Spleen (tissue), 11 donors: ENCODE measurements around the gene RIOX2. TPM values are rescaled to one million over a fixed set of nuclear protein-coding genes. Genes with fewer than 3 reads are reported as not detected.

Experiments
- DNase-seq: peaks from one replicate; pipeline ENCODE4 v3.0.0-alpha.2; 2020
- H3K27ac ChIP-seq, 8 donors: fragments of 200-600 bp; sonication (generic) in 7 of 8; 1 replicate in 4 of 8; 2 replicates in 4 of 8; pipeline versions ENCODE4 v1.5.0 to v1.8.0; 2016 to 2021; ENCODE audit warnings: inconsistent platforms in 4 of 8, mild to moderate bottlenecking in 4 of 8, moderate library complexity in 1 of 8
- H3K27me3 ChIP-seq, 7 donors: fragments of 200-600 bp; sonication (generic) in 6 of 7; replicated peaks in 1 of 7; 1 replicate in 4 of 7; 2 replicates in 3 of 7; pipeline versions ENCODE4 v1.5.0 to v1.8.0; 2016 to 2021; ENCODE audit warnings: inconsistent platforms in 3 of 7, mild to moderate bottlenecking in 1 of 7
- H3K36me3 ChIP-seq, 6 donors: fragments of 200-600 bp; sonication (generic) in 5 of 6; 1 replicate in 4 of 6; 2 replicates in 2 of 6; pipeline versions ENCODE4 v1.5.0 to v1.8.0; 2016 to 2021; ENCODE audit warnings: inconsistent platforms in 2 of 6
- H3K4me1 ChIP-seq, 6 donors: fragments of 200-600 bp; sonication (generic) in 5 of 6; 1 replicate in 3 of 6; 2 replicates in 3 of 6; pipeline versions ENCODE4 v1.5.0 to v1.8.0; 2016 to 2021; ENCODE audit warnings: inconsistent platforms in 3 of 6
- H3K4me3 ChIP-seq, 8 donors: fragments of 200-600 bp; sonication (generic) in 7 of 8; 1 replicate in 4 of 8; 2 replicates in 4 of 8; pipeline versions ENCODE4 v1.5.0 to v1.8.0; 2016 to 2021; ENCODE audit warnings: inconsistent platforms in 4 of 8, mild to moderate bottlenecking in 4 of 8, moderate library complexity in 2 of 8
- H3K9me3 ChIP-seq, 8 donors: fragments of 200-600 bp; sonication (generic) in 7 of 8; 1 replicate in 4 of 8; 2 replicates in 4 of 8; pipeline versions ENCODE4 v1.5.0 to v1.8.0; 2016 to 2021; ENCODE audit warnings: inconsistent platforms in 4 of 8
- POLR2A ChIP-seq, 3 donors: fragments of 450-650 bp; IDR thresholded peaks; one replicate each; pipeline ENCODE4 v1.5.1; 2017; ENCODE audit warnings: antibody characterized with exemption in 3 of 3, mild to moderate bottlenecking in 1 of 3
- POLR2AphosphoS5 ChIP-seq, 3 donors: sonication (generic); formaldehyde crosslinking; IDR thresholded peaks; one replicate each; pipeline ENCODE4 v1.5.1; 2017; ENCODE audit warnings: antibody characterized with exemption in 3 of 3
- WGBS, 5 donors: extraction: QIAGEN DNeasy Blood & Tissue Kit in 3 of 5; methylation state at CpG; one replicate each; pipeline versions ENCODE4 v1.1.5 to v1.1.7; 2013 to 2018; 5-methylcytosine and 5-hydroxymethylcytosine counted together
- intact Hi-C: fragments of 100-400 bp; cut with DNase I; formaldehyde crosslinking; loops from one replicate; pipeline ENCODE4 v1.15.0; 2023; ENCODE audit warnings: low total_unique reads
- polyA plus RNA-seq, 3 donors: library from polyadenylated mRNA; stranded (reverse); fragments of 200-250 nt; gene quantifications; one replicate each; pipeline ENCODE4 v1.2.1, GENCODE V29; 2013
- total RNA-seq, 7 donors: library from RNA; depleted of rRNA in 3 of 7; stranded (reverse); fragments of >200 nt in 3 of 7; fragmentation: NEBNext Ultra II Directional in 4 of 7; extraction: Animal tissue kit (Norgen Biotek cat#: 25700) in 4 of 7; gene quantifications; one replicate each; pipeline versions ENCODE4 v1.1.0 to v1.2.1, GENCODE V29; 2016 to 2021
- TF ChIP-seq, protein P1 (sequence below), 11 experiments: fragments of 200-600 bp in 7 of 11; fragments of 450-650 bp in 4 of 11; sonication (generic) in 4 of 11; IDR thresholded peaks in 8 of 11; conservative IDR thresholded peaks in 3 of 11; 1 replicate in 7 of 11; 2 replicates in 4 of 11; pipeline versions ENCODE4 v1.4.0 to v1.8.0; 2016 to 2021; ENCODE audit warnings: antibody characterized with exemption in 11 of 11, inconsistent platforms in 4 of 11, mild to moderate bottlenecking in 1 of 11
- donor health status: healthy with polysubstance abuse.
- donor health status: DM: no; HTN: no; CAD: no; lungs with moderate emphysema.
- donor health status: DM: no; HTN: no; CAD: no.
- donor health status: Bipolar disorder and iron deficiency.
- donor health status: healthy.
- donor health status: DM: no; HTN: no; CAD: no.
- donor health status: DM: yes; HTN: yes; CAD: no.

The RIOX2 gene
- total and polyA plus RNA-seq, 10 donors = 13.5 to 29.7 (median 18.7) TPM

DNA sequence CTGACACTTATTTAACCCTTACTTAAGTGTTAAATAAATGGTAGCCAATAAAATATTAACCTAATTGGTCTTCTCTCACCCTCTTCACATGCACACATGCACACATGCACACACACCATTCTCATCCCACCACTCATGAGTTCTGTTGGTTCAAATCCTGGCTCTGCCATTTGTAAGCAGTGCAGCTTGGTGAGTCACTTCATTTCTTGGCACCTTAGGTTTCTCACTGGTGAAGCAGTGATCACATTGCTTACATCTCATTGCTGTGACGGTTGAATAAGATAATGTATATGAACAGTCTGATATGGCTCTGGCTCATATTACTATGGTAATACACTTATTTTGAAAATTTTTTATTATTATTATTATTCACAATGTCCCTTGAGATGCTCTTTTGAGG, 33.8 kb downstream of the RIOX2 start:
- H3K4me1 ChIP-seq = no peaks in the 10 kb centered on the region
- peaks cover 0 to 77% (median 17%) of the 10 kb centered on the region in 6 donors for H3K36me3 ChIP-seq
- 91 to 100% (median 98%) methylated on average over 1 of the region's 1 CpG for WGBS, 5 donors
- TF ChIP-seq, protein P1, sequence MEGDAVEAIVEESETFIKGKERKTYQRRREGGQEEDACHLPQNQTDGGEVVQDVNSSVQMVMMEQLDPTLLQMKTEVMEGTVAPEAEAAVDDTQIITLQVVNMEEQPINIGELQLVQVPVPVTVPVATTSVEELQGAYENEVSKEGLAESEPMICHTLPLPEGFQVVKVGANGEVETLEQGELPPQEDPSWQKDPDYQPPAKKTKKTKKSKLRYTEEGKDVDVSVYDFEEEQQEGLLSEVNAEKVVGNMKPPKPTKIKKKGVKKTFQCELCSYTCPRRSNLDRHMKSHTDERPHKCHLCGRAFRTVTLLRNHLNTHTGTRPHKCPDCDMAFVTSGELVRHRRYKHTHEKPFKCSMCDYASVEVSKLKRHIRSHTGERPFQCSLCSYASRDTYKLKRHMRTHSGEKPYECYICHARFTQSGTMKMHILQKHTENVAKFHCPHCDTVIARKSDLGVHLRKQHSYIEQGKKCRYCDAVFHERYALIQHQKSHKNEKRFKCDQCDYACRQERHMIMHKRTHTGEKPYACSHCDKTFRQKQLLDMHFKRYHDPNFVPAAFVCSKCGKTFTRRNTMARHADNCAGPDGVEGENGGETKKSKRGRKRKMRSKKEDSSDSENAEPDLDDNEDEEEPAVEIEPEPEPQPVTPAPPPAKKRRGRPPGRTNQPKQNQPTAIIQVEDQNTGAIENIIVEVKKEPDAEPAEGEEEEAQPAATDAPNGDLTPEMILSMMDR (IDR thresholded peaks at IDR 0.05 in 8 of 11, conservative IDR thresholded peaks at IDR 0.05 in 3 of 11) = no peak
- TF ChIP-seq POLR2A (IDR thresholded peaks at IDR 0.05) = no peak
- TF ChIP-seq POLR2AphosphoS5 (IDR thresholded peaks at IDR 0.05) = no peak
- DNase-seq = no peak
- no peak overlapping the region for H3K27ac ChIP-seq
- intact Hi-C loops = no loop called here
- no peak overlapping the region for H3K4me3 ChIP-seq
- H3K9me3 ChIP-seq = no peaks in the 10 kb centered on the region
- no peaks in the 10 kb centered on the region for H3K27me3 ChIP-seq

DNA sequence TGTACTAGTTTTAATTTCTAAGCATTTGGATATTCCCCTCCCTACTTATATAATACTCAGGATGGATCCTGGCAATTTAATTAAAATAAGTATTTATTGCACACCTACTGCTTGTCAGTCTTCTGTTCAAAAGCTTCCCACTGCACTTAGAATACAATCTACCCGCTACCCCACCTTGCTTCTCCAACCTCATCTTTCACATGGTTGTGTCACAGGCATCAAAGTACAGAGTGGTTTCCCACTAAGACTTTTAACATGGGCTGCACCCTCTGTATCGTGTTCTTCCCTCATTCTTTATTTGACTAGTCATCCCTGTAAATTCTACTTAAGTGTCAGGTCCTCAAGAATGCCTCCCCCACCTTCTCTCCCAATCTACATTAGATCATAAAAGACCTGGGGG, 35.0 kb downstream of the RIOX2 start:
- H3K4me1 ChIP-seq = no peaks in the 10 kb centered on the region
- H3K9me3 ChIP-seq = no peaks in the 10 kb centered on the region
- H3K4me3 ChIP-seq = no peak overlapping the region
- intact Hi-C loops = no loop called here
- no peak for DNase-seq
- H3K27ac ChIP-seq = no peak overlapping the region
- WGBS, 5 donors = 86 to 96% (median 95%) methylated on average over 2 of the region's 2 CpGs
- no peaks in the 10 kb centered on the region for H3K27me3 ChIP-seq
- H3K36me3 ChIP-seq = peaks cover 0 to 65% (median 9%) of the 10 kb centered on the region in 6 donors
- TF ChIP-seq POLR2A (IDR thresholded peaks at IDR 0.05) (no peak), POLR2AphosphoS5 (IDR thresholded peaks at IDR 0.05) (no peak)
- TF ChIP-seq, protein P1 (IDR thresholded peaks at IDR 0.05 in 8 of 11, conservative IDR thresholded peaks at IDR 0.05 in 3 of 11) = no peak

DNA sequence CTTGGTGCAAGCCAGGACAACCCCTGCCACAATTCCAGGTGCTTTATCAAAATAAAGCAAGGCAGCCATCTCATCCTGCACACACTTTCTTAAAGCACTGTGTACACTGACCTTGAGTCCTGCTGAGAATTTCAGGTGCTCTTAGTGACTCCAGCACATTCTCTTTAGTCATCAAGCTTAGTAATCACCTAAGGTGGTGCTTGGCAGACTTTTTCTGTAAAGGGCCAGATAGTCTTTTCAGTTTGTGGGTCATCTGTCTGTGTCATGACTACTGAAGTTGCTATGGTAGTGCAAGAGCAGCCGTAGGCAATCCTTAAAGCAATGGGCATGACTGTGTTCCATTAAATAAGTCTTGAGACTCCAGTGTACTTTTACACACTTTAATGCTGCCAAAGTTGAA, 36.4 kb downstream of the RIOX2 start:
- DNase-seq = no peak
- intact Hi-C loops = no loop called here
- H3K27me3 ChIP-seq = no peaks in the 10 kb centered on the region
- H3K4me3 ChIP-seq = no peak overlapping the region
- H3K9me3 ChIP-seq = no peaks in the 10 kb centered on the region
- TF ChIP-seq POLR2AphosphoS5 (IDR thresholded peaks at IDR 0.05) = no peak
- TF ChIP-seq, protein P1 (IDR thresholded peaks at IDR 0.05 in 8 of 11, conservative IDR thresholded peaks at IDR 0.05 in 3 of 11) = no peak
- TF ChIP-seq POLR2A (IDR thresholded peaks at IDR 0.05) = no peak
- no peak overlapping the region for H3K27ac ChIP-seq
- peaks cover 0 to 56% (median 3%) of the 10 kb centered on the region in 6 donors for H3K36me3 ChIP-seq
- 88 to 100% (median 95%) methylated on average over 1 of the region's 1 CpG for WGBS, 5 donors
- H3K4me1 ChIP-seq = no peaks in the 10 kb centered on the region

DNA sequence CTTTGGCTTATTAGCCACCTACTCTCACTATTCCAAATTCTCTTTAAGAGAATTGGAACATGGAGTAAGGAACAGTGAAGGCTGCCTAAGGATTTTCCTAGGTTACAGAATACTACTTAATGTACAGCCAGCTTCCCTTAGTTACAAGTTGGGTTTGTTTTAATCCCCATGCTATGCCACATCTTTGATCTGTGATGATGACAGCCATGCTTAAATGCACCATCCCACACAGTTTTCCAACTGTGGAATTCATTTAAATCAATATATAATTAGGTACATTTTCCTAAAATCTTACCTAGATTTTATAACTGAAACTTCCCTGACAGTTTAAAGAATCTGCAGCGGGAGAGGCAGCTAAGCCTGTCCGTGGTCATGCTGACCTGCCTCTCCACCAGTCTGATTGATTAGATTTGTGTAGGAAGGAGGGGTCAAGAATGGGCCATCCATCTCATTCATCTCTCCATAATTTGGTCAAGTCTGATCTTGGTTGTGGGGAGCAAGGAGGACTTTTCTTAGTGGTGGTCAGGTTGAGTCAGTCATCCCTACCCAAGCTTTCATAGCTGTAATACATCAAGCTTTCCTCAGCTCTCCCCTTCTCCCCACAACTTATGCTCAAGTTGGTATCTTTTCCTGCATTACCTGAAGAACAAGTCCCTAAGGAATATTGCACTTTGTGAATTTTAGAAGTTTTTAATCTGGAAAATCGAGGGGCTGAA, 37.1 kb downstream of the RIOX2 start:
- Histone ChIP-seq H3K9me3 (no peaks in the 10 kb centered on the region), H3K27me3 (no peaks in the 10 kb centered on the region), H3K4me1 (no peaks in the 10 kb centered on the region), H3K27ac (no peak overlapping the region), H3K36me3 (peaks cover 0 to 53% (median 3%) of the 10 kb centered on the region in 6 donors), H3K4me3 (no peak overlapping the region)
- TF ChIP-seq POLR2AphosphoS5 (IDR thresholded peaks at IDR 0.05) (no peak), POLR2A (IDR thresholded peaks at IDR 0.05) (no peak)
- TF ChIP-seq, protein P1 (IDR thresholded peaks at IDR 0.05 in 8 of 11, conservative IDR thresholded peaks at IDR 0.05 in 3 of 11) = no peak
- intact Hi-C loops = no loop called here
- no peak for DNase-seq
- 90 to 94% (median 92%) methylated on average over 3 of the region's 3 CpGs for WGBS, 5 donors
